ENCODE measurements around the gene DBH. TPM values are rescaled to one million over a fixed set of nuclear protein-coding genes. Genes with fewer than 3 reads are reported as not detected.

Gene DBH
- total and polyA plus RNA-seq, 7 donors: 0.01 TPM; not detected in 6

DNA sequence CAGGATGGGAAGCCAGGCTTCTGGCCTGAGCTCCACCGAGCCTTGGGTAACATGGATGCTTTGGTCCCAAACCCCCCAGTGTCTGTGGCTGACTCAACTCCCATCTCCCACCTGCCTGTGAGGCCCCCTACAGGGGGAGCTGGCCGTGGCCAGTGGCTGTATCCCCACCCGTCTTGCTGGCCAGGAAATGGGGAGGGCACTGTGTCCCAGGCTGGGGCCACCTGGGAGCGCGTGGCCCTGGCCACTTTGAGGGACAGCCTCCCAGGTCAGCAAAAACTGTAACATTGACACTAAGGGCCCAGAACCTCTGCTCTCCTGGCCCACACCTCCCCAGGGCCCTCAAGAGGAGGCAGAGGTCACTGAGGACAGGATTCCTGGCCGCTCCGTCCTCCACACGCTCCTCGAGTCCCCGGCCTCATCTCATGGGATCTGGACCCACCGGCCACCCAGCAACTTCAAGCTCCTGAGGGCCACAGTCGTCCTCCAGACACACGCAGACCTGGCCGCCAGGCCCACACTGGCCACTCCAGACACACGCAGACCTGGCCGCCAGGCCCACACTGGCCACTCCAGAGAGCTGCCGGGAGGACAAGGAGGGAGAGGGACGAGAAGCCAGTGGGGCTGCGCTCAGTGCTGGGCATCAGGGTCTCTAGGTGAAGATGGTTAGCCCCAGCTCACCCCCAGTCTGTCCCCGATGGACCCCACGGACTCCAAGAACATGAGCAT, 44.2 kb downstream of the DBH start:
- Histone ChIP-seq H3K36me3 (no peaks in the 10 kb centered on the region), H3K27me3 (no peaks in the 10 kb centered on the region), H3K9me3 (no peaks in the 10 kb centered on the region), H3K4me1 (peaks cover 0 to 32% (median 5%) of the 10 kb centered on the region in 4 donors), H3K4me3 (no peak overlapping the region), H3K27ac (no peak overlapping the region)
- intact Hi-C loops (cut with DNase I): no loop called here
- no peak for DNase-seq
- no peak for TF ChIP-seq POLR2AphosphoS5 (IDR thresholded peaks at IDR 0.05)
- TF ChIP-seq POLR2A (IDR thresholded peaks at IDR 0.05): no peak
- TF ChIP-seq, protein P1, sequence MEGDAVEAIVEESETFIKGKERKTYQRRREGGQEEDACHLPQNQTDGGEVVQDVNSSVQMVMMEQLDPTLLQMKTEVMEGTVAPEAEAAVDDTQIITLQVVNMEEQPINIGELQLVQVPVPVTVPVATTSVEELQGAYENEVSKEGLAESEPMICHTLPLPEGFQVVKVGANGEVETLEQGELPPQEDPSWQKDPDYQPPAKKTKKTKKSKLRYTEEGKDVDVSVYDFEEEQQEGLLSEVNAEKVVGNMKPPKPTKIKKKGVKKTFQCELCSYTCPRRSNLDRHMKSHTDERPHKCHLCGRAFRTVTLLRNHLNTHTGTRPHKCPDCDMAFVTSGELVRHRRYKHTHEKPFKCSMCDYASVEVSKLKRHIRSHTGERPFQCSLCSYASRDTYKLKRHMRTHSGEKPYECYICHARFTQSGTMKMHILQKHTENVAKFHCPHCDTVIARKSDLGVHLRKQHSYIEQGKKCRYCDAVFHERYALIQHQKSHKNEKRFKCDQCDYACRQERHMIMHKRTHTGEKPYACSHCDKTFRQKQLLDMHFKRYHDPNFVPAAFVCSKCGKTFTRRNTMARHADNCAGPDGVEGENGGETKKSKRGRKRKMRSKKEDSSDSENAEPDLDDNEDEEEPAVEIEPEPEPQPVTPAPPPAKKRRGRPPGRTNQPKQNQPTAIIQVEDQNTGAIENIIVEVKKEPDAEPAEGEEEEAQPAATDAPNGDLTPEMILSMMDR (IDR thresholded peaks at IDR 0.05): no peak
- no peak for TF ChIP-seq EP300 (IDR thresholded peaks at IDR 0.05)
- 85 to 87% methylated on average over 21 of the region's 21 CpGs for WGBS, 2 donors

DNA sequence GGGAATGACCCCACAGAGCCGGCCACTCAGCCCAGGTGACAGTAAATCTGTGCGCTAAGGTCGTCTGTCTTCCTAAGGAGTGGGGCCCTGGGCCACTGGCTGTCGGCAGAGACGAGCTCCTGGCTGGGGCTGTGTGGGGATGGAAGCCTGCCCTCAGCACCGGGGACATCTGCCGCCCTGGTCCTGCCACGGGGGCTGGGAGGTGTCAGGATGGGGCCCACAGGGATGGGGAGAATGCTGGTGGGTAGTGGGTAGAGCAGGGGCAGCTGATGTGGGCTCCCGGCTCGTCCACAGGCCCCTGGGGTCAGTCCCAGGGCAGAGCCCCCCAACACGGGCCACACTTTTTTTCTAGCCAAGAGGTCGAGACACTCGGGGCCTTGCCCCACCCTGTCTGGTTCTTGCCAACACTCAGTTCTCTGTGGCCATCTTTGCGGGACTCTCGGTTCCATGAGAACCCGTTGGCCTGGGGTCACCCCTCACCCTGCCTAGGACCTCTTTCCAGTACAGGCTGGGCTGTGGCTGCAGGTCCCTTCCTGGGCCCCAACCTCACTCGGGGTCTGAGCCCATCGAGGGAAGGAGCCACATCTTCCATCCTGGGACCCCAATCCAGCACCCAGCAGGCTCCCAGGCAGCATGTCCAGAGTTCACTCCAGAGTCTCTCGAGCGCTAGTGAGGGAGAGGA, 45.0 kb downstream of the DBH start:
- Histone ChIP-seq H3K4me1 (peaks cover 0 to 32% (median 5%) of the 10 kb centered on the region in 4 donors), H3K27me3 (no peaks in the 10 kb centered on the region), H3K36me3 (no peaks in the 10 kb centered on the region), H3K4me3 (no peak overlapping the region), H3K27ac (no peak overlapping the region), H3K9me3 (no peaks in the 10 kb centered on the region)
- intact Hi-C loops (cut with DNase I): no loop called here
- DNase-seq: no peak
- WGBS, 2 donors: 82 to 85% methylated on average over 20 of the region's 20 CpGs
- TF ChIP-seq EP300 (IDR thresholded peaks at IDR 0.05) (no peak), POLR2A (IDR thresholded peaks at IDR 0.05) (no peak), POLR2AphosphoS5 (IDR thresholded peaks at IDR 0.05) (no peak)
- TF ChIP-seq, protein P1 (IDR thresholded peaks at IDR 0.05): no peak

DNA sequence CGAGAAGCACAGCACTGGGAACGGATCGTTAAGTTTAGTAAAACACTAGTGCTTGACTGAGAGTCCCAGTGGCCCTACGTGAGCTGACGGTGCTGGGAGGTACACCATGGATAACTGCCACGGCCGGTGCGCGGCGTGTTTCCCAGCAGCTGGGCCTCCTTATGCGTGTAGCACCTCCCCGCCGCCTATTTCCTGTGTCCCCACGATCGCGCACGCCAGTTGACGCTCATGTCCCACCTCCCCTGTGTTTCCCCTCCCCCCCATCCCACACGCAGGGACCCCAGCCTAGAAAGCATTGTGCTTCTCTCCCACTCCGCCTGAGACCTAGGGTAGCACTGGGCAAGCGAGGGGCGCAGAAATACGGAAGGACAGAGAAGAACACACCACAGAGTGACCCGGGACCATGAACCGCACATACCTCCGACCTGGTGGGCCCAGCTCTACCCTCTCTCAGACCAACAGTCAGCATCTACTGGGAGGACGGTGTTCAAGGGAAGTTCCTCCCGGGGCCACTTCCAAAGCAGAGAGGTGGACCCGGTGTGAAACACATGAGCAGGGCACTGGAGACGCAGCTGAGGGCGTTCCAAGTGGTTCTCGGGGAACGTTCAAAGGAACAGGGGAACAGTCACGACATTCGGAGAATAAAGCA, 45.6 kb downstream of the DBH start:
- H3K4me3 ChIP-seq: no peak overlapping the region
- no peak for DNase-seq
- H3K27ac ChIP-seq: no peak overlapping the region
- TF ChIP-seq POLR2AphosphoS5 (IDR thresholded peaks at IDR 0.05) (no peak), EP300 (IDR thresholded peaks at IDR 0.05) (no peak), POLR2A (IDR thresholded peaks at IDR 0.05) (no peak)
- TF ChIP-seq, protein P1 (IDR thresholded peaks at IDR 0.05): no peak
- 90 to 92% methylated on average over 35 of the region's 35 CpGs for WGBS, 2 donors
- H3K36me3 ChIP-seq: no peaks in the 10 kb centered on the region
- intact Hi-C loops (cut with DNase I): no loop called here
- no peaks in the 10 kb centered on the region for H3K27me3 ChIP-seq
- H3K4me1 ChIP-seq: peaks cover 0 to 32% (median 5%) of the 10 kb centered on the region in 4 donors
- no peaks in the 10 kb centered on the region for H3K9me3 ChIP-seq

DNA sequence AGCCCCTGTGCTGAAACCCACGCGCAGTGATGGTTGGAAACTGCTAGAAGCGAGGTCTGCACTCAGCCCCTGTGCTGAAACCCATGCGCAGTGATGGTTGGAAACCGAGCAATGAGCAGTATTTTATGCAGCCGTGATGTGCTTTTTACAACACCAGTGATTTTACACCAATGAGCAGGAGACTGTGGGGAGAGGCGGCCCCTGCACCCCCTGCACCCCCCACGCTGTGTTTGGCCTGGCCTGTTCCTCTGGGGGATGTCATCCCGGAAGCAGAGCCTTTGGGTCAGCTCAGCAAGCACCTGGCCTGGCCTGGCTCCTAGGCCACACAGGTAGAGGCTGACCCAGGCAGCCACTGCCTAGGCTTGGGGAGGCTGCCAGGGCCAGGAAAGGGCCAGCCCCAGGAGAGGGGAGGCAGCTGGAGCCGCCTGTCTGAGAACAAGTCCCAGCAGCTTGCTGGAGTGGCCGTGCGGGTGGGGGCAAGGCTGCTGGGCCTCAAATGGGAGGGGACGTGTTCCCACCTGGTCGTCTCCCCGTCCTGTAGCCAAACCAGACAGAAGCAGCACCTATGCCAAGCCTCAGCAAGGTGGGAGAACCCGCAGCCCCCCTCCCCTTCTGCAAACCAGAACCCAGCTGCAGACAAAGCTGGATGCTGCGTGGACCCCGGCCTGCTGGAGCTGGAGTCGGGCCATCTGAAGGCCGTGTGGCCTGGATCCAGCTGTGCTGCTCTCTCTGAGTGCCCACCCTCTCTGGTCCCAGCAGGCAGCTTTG, 46.8 kb downstream of the DBH start:
- H3K9me3 ChIP-seq: no peaks in the 10 kb centered on the region
- intact Hi-C loops (cut with DNase I): no loop called here
- H3K36me3 ChIP-seq: no peaks in the 10 kb centered on the region
- H3K4me1 ChIP-seq: peaks cover 0 to 32% (median 5%) of the 10 kb centered on the region in 4 donors
- peak overlapping the region in 2 of 4 donors; percentile 37 to 41 for H3K27ac ChIP-seq
- WGBS, 2 donors: 71 to 75% methylated on average over 20 of the region's 20 CpGs
- TF ChIP-seq POLR2A (IDR thresholded peaks at IDR 0.05): no peak
- no peak for TF ChIP-seq EP300 (IDR thresholded peaks at IDR 0.05)
- TF ChIP-seq POLR2AphosphoS5 (IDR thresholded peaks at IDR 0.05): no peak
- TF ChIP-seq, protein P1 (IDR thresholded peaks at IDR 0.05): no peak
- H3K4me3 ChIP-seq: no peak overlapping the region
- DNase-seq: no peak
- no peaks in the 10 kb centered on the region for H3K27me3 ChIP-seq

Data from sigmoid colon (tissue), 7 donors.